ENCODE measurements around the gene MAP2K7.
A peak's percentile ranks its signal among the peaks of the same experiment; 100 is the strongest.

Gene MAP2K7

DNA sequence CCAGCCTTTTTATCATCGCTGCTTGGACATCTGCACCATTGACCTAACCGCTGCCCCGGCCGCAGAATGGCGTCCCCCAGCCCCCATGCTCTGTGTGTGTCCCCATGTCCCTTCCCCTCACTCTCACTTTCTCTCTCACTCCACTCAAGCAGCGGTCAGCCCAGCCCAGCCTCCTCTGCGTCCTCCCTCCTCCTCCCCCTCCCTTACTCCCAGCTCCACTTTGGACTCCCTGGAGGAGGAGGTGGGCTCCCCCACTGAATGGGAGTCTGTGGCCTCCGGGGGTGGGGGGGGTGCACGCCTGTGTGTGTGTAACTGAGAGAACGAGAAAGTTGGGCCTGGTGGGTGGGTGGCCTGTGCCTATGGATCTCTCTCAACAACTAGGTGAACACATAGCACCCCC, 2.2 kb downstream of the MAP2K7 start (continued):
- TF ChIP-seq, protein P1, sequence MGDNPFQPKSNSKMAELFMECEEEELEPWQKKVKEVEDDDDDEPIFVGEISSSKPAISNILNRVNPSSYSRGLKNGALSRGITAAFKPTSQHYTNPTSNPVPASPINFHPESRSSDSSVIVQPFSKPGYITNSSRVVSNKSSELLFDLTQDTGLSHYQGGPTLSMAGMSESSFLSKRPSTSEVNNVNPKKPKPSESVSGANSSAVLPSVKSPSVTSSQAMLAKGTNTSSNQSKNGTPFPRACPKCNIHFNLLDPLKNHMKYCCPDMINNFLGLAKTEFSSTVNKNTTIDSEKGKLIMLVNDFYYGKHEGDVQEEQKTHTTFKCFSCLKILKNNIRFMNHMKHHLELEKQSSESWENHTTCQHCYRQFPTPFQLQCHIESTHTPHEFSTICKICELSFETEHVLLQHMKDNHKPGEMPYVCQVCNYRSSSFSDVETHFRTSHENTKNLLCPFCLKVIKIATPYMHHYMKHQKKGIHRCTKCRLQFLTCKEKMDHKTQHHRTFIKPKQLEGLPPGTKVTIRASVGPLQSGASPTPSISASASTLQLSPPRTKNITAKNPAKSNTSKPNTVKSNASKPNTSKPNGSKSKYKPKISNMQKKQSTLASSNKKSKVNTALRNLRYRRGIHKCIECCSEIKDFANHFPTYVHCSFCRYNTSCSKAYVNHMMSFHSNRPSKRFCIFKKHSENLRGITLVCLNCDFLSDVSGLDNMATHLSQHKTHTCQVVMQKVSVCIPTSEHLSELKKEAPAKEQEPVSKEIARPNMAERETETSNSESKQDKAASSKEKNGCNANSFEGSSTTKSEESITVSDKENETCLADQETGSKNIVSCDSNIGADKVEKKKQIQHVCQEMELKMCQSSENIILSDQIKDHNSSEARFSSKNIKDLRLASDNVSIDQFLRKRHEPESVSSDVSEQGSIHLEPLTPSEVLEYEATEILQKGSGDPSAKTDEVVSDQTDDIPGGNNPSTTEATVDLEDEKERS (tag by site-specific recombination; IDR thresholded peaks at IDR 0.05) = no peak
- TF ChIP-seq, protein P2, sequence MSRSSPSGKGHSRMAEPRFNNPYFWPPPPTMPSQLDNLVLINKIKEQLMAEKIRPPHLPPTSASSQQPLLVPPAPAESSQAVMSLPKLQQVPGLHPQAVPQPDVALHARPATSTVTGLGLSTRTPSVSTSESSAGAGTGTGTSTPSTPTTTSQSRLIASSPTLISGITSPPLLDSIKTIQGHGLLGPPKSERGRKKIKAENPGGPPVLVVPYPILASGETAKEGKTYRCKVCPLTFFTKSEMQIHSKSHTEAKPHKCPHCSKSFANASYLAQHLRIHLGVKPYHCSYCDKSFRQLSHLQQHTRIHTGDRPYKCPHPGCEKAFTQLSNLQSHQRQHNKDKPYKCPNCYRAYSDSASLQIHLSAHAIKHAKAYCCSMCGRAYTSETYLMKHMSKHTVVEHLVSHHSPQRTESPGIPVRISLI (tag by site-specific recombination; IDR thresholded peaks at IDR 0.05) = no peak
- TF ChIP-seq ZNF366 (tag by site-specific recombination; conservative IDR thresholded peaks at IDR 0.05) (no peak), EGR2 (tag by site-specific recombination; IDR thresholded peaks at IDR 0.05; ENCODE audit: low read depth) (peak; percentile 85), ZBTB20 (tag by site-specific recombination; IDR thresholded peaks at IDR 0.05) (no peak), ZFP41 (tag by site-specific recombination; IDR thresholded peaks at IDR 0.05; ENCODE audit: borderline replicate concordance) (no peak), ZNF670 (tag by site-specific recombination; IDR thresholded peaks at IDR 0.05; ENCODE audit: low read depth) (no peak)

DNA sequence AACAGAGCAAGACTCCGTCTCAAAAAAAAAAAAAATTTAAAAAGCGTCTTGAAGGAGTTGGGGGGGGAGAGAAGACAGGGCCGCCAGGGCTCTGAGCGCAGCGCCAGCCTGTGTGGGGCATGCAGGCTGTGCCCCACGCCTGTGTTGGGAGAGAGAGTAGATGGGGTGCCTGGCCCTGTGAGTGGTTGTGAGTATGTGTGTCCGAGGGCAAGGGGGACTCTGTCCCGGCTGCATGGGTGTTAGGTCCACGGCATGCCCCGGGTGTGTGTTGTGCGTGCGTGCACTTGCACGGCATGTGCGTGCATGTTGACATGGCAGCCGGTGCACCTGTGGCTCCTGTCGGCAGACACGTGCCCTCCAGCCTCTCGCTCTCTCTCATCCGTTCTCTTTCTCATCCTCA, 3.4 kb downstream of the MAP2K7 start:
- no peaks in the 10 kb centered on the region for H3K9me3 ChIP-seq (ENCODE audit: control insufficient read depth, insufficient read depth, low read depth, low read length)
- ChIA-PET POLR2A (interaction anchor here (0.7 to 2.7 kb wide), 3 partner anchors 8 to 36 kb away, joined by 3 to 16 read pairs (median 4); partner anchors contain the start of gene SNAPC2), CTCF (no interaction called here)
- H3K4me3 ChIP-seq (ENCODE audit: low read depth, low read length) = no peak overlapping the region
- peaks cover 5% of the 10 kb centered on the region; the same call in 1 of the 2 replicates for H3K4me1 ChIP-seq (ENCODE audit: control insufficient read depth, insufficient read depth, low read length)
- no peak for TF ChIP-seq ZNF560 (tag by site-specific recombination; IDR thresholded peaks at IDR 0.05; ENCODE audit: borderline replicate concordance)
- no peak for TF ChIP-seq ZNF223 (tag by site-specific recombination; IDR thresholded peaks at IDR 0.05)
- TF ChIP-seq, protein P3, sequence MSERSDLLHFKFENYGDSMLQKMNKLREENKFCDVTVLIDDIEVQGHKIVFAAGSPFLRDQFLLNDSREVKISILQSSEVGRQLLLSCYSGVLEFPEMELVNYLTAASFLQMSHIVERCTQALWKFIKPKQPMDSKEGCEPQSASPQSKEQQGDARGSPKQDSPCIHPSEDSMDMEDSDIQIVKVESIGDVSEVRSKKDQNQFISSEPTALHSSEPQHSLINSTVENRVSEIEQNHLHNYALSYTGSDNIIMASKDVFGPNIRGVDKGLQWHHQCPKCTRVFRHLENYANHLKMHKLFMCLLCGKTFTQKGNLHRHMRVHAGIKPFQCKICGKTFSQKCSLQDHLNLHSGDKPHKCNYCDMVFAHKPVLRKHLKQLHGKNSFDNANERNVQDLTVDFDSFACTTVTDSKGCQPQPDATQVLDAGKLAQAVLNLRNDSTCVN (tag by site-specific recombination; optimal IDR thresholded peaks at IDR 0.05) = peak; percentile 8
- peak; percentile 49; the same call in 1 of the 2 replicates for TF ChIP-seq SCRT2 (tag by site-specific recombination; IDR thresholded peaks at IDR 0.05)
- TF ChIP-seq GLI4 (tag by site-specific recombination; IDR thresholded peaks at IDR 0.05) = no peak
- TF ChIP-seq, protein P4, sequence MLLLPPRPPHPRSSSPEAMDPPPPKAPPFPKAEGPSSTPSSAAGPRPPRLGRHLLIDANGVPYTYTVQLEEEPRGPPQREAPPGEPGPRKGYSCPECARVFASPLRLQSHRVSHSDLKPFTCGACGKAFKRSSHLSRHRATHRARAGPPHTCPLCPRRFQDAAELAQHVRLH (tag by site-specific recombination; IDR thresholded peaks at IDR 0.05) = no peak
- TF ChIP-seq ZNF777 (tag by site-specific recombination; IDR thresholded peaks at IDR 0.05; ENCODE audit: borderline replicate concordance) = no peak
- no peak for TF ChIP-seq ZNF624 (tag by site-specific recombination; IDR thresholded peaks at IDR 0.05)
- TF ChIP-seq ZNF391 (tag by site-specific recombination; IDR thresholded peaks at IDR 0.05; ENCODE audit: borderline replicate concordance, low read depth) = no peak
- TF ChIP-seq ZNF426 (tag by site-specific recombination; IDR thresholded peaks at IDR 0.05) = no peak
- H3K27ac ChIP-seq (ENCODE audit: extremely low read depth, low read depth, low read length) = no peak overlapping the region
- peaks cover 0 to 40% of the 10 kb centered on the region in 2 experiments; a peak in 1 of 3 replicates for H3K36me3 ChIP-seq (ENCODE audit: control insufficient read depth in 2 of 2, insufficient read depth in 1 of 2, low read length in 2 of 2)

DNA sequence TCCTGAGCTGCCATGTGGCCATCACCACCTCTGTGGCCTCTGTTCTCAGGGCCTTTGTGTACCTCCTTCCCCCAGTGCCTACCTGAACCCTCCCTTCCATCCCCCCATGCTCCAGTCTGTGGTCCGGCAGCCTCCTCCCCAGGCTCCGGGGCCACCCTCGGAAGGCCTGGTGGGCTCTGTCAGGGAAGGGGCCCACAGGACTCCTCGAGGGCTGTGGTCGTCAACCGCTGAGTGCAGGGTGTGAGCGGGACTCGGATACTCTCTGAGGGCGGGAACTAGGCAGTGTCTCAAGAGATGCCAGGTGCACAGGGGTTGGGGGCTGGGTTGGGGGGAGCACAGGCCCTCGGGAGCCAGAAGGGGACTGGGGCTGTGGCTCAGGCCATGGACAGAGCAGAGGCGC, 3.9 kb downstream of the MAP2K7 start:
- Histone ChIP-seq H3K4me3 (ENCODE audit: low read depth, low read length) (no peak overlapping the region), H3K4me1 (ENCODE audit: control insufficient read depth, insufficient read depth, low read length) (peaks cover 5% of the 10 kb centered on the region; the same call in 1 of the 2 replicates), H3K27ac (ENCODE audit: extremely low read depth, low read depth, low read length) (no peak overlapping the region), H3K9me3 (ENCODE audit: control insufficient read depth, insufficient read depth, low read depth, low read length) (no peaks in the 10 kb centered on the region), H3K36me3 (ENCODE audit: control insufficient read depth in 2 of 2, insufficient read depth in 1 of 2, low read length in 2 of 2) (peaks cover 0 to 42% of the 10 kb centered on the region in 2 experiments; a peak in 1 of 3 replicates)
- ChIA-PET POLR2A (interaction anchor here (0.7 to 2.7 kb wide), 3 partner anchors 8 to 36 kb away, joined by 3 to 16 read pairs (median 4); partner anchors contain the start of gene SNAPC2), CTCF (interaction anchor here (1.0 to 1.7 kb wide), 2 partner anchors 10 to 38 kb away, joined by 3 to 6 read pairs; no protein-coding TSS in a partner anchor)
- TF ChIP-seq ZNF121 (tag by site-specific recombination; IDR thresholded peaks at IDR 0.05) (0 out of 2 replicates have a peak, but pooled peaks have one; percentile 76), ZNF292 (tag by site-specific recombination; IDR thresholded peaks at IDR 0.05; ENCODE audit: borderline replicate concordance, low read depth) (no peak)

All from HEK293 (cell line).